ENCODE results near the gene PTPRM.

PTPRM gene

GRCh38 chr18:7684357-7684756 lies 117.2 kb downstream of the PTPRM start:
- Histone ChIP-seq H3K36me3 (ENCODE audit: insufficient read depth) (no peaks in the 10 kb centered on the region), H3K4me1 (ENCODE audit: low read depth, poor library complexity, severe bottlenecking) (peaks cover 18% of the 10 kb centered on the region), H2AFZ (ENCODE audit: low read depth) (no peak overlapping the region), H3K27ac (no peak overlapping the region), H3K4me3 (IDR thresholded peaks at IDR 0.05; ENCODE audit: insufficient read depth, low read depth, low read length) (no peak overlapping the region), H3K4me2 (no peak overlapping the region), H3K27me3 (ENCODE audit: insufficient read depth, low read depth) (no peaks in the 10 kb centered on the region), H3K9ac (no peak overlapping the region), H4K20me1 (ENCODE audit: insufficient read depth) (no peaks in the 10 kb centered on the region), H3K79me2 (ENCODE audit: insufficient read depth, low read depth) (no peaks in the 10 kb centered on the region)
- TF ChIP-seq, protein P1, sequence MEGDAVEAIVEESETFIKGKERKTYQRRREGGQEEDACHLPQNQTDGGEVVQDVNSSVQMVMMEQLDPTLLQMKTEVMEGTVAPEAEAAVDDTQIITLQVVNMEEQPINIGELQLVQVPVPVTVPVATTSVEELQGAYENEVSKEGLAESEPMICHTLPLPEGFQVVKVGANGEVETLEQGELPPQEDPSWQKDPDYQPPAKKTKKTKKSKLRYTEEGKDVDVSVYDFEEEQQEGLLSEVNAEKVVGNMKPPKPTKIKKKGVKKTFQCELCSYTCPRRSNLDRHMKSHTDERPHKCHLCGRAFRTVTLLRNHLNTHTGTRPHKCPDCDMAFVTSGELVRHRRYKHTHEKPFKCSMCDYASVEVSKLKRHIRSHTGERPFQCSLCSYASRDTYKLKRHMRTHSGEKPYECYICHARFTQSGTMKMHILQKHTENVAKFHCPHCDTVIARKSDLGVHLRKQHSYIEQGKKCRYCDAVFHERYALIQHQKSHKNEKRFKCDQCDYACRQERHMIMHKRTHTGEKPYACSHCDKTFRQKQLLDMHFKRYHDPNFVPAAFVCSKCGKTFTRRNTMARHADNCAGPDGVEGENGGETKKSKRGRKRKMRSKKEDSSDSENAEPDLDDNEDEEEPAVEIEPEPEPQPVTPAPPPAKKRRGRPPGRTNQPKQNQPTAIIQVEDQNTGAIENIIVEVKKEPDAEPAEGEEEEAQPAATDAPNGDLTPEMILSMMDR (conservative IDR thresholded peaks at IDR 0.05; ENCODE audit: low read depth, low read length), result no peak

DNA sequence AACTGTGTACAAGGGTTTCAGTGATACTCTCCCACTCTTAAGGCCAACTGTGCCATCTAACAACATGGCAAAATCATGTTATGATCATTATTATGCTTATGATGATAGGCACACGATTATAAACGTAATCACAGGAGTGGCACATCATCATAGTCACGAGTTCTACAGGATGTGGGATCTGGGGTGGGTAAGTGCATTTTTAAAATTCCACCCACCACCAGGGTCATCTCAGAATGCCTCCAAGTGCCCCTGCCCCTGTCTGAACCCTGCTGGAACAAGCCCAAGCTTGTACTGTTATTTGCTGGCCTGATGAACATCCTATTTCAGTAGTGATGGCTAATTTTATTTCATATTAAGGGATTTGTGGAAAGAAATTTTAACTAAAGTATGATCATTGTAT lies 117.8 kb downstream of the PTPRM start:
- Histone ChIP-seq H3K27me3 (ENCODE audit: insufficient read depth, low read depth) (no peaks in the 10 kb centered on the region), H3K79me2 (ENCODE audit: insufficient read depth, low read depth) (no peaks in the 10 kb centered on the region), H4K20me1 (ENCODE audit: insufficient read depth) (no peaks in the 10 kb centered on the region), H3K36me3 (ENCODE audit: insufficient read depth) (no peaks in the 10 kb centered on the region), H3K4me2 (no peak overlapping the region), H3K9ac (no peak overlapping the region), H2AFZ (ENCODE audit: low read depth) (no peak overlapping the region), H3K4me3 (IDR thresholded peaks at IDR 0.05; ENCODE audit: insufficient read depth, low read depth, low read length) (no peak overlapping the region), H3K4me1 (ENCODE audit: low read depth, poor library complexity, severe bottlenecking) (peaks cover 18% of the 10 kb centered on the region), H3K27ac (no peak overlapping the region)
- TF ChIP-seq, protein P1 (conservative IDR thresholded peaks at IDR 0.05; ENCODE audit: low read depth, low read length), result no peak

DNA sequence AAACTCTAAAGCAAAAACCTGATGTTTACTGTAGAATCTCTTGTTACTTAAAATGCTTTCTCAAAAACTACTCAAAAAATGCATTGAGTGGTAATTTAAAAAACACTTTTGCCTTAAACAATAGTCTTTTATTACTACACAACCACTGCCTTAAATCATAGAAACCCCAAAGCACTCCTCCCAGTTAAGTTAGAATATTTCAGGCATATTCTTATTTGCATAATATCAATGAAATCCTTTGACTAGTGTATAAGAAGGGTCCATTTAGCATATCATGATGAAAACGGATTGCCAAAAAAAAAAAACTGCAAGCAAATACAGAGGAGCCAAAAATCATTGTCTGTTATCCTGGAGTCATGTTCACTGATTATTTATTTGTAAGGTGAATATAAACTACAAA lies 119.2 kb downstream of the PTPRM start:
- Histone ChIP-seq H3K79me2 (ENCODE audit: insufficient read depth, low read depth) (no peaks in the 10 kb centered on the region), H4K20me1 (ENCODE audit: insufficient read depth) (no peaks in the 10 kb centered on the region), H3K27me3 (ENCODE audit: insufficient read depth, low read depth) (no peaks in the 10 kb centered on the region), H3K4me2 (no peak overlapping the region), H3K36me3 (ENCODE audit: insufficient read depth) (no peaks in the 10 kb centered on the region; the same call in 1 of the 2 replicates), H3K4me3 (IDR thresholded peaks at IDR 0.05; ENCODE audit: insufficient read depth, low read depth, low read length) (no peak overlapping the region), H3K4me1 (ENCODE audit: low read depth, poor library complexity, severe bottlenecking) (peaks cover 18% of the 10 kb centered on the region), H2AFZ (ENCODE audit: low read depth) (no peak overlapping the region), H3K9ac (no peak overlapping the region), H3K27ac (no peak overlapping the region)
- TF ChIP-seq, protein P1 (conservative IDR thresholded peaks at IDR 0.05; ENCODE audit: low read depth, low read length), result no peak

- Histone ChIP-seq H3K4me2 (no peak overlapping the region), H3K4me3 (IDR thresholded peaks at IDR 0.05; ENCODE audit: insufficient read depth, low read depth, low read length) (no peak overlapping the region), H3K27me3 (ENCODE audit: insufficient read depth, low read depth) (no peaks in the 10 kb centered on the region), H3K4me1 (ENCODE audit: low read depth, poor library complexity, severe bottlenecking) (no peaks in the 10 kb centered on the region), H3K9ac (no peak overlapping the region), H3K27ac (no peak overlapping the region), H3K36me3 (ENCODE audit: insufficient read depth) (no peaks in the 10 kb centered on the region; the same call in 1 of the 2 replicates), H2AFZ (ENCODE audit: low read depth) (no peak overlapping the region), H3K79me2 (ENCODE audit: insufficient read depth, low read depth) (no peaks in the 10 kb centered on the region), H4K20me1 (ENCODE audit: insufficient read depth) (no peaks in the 10 kb centered on the region)
- TF ChIP-seq, protein P1 (conservative IDR thresholded peaks at IDR 0.05; ENCODE audit: low read depth, low read length), result no peak
Observed at GRCh38 chr18:7688580-7688979, 121.5 kb downstream of the PTPRM start.

Data from KMS-11 (cell line).